Activated T-helper 2 cell treated with anti-CD3 and anti-CD28 coated beads, Interferon-gamma antibody, Interleukin-2, Interleukin-4, amounts not matched to agents 10 μg/mL and 5 μg/mL and 100 μg/mL, durations not matched to agents 14 hours and 24 hours and 36 hours (primary cell): ENCODE results near the gene PTPRN2. TPM values are rescaled to one million over a fixed set of nuclear protein-coding genes. Genes with fewer than 3 reads are reported as not detected.

Experiments used
- DNase-seq: peaks from one replicate; pipeline ENCODE4 v3.0.0; 2021; ENCODE audit warnings: low spot score
- H3K27ac Mint-ChIP-seq: one replicate; pipeline ENCODE4 v1.8.0; 2021; ENCODE audit warnings: mixed read lengths
- H3K27me3 Mint-ChIP-seq: one replicate; pipeline ENCODE4 v1.8.0; 2021; ENCODE audit warnings: low read depth, mixed read lengths
- H3K36me3 Mint-ChIP-seq: one replicate; pipeline ENCODE4 v1.8.0; 2021; ENCODE audit warnings: low read depth, mixed read lengths
- H3K4me1 Mint-ChIP-seq: one replicate; pipeline ENCODE4 v1.8.0; 2021; ENCODE audit warnings: low read depth, mixed read lengths
- H3K4me3 Mint-ChIP-seq: one replicate; pipeline ENCODE4 v1.8.0; 2021; ENCODE audit warnings: low read depth, mild to moderate bottlenecking, moderate library complexity, mixed read lengths
- H3K9me3 Mint-ChIP-seq: one replicate; pipeline ENCODE4 v1.8.0; 2021; ENCODE audit warnings: mixed read lengths
- intact Hi-C: fragments of 100-400 bp; cut with micrococcal nuclease; formaldehyde crosslinking; loops from one replicate; pipeline ENCODE4 v1.15.1; 2023
- total RNA-seq: library from RNA; stranded (reverse); gene quantifications from 2 replicates; pipeline ENCODE4 v1.2.3, GENCODE V29; 2022

Gene PTPRN2
- total RNA-seq, 1 donor from 2014 or later: 1.3 TPM

DNA sequence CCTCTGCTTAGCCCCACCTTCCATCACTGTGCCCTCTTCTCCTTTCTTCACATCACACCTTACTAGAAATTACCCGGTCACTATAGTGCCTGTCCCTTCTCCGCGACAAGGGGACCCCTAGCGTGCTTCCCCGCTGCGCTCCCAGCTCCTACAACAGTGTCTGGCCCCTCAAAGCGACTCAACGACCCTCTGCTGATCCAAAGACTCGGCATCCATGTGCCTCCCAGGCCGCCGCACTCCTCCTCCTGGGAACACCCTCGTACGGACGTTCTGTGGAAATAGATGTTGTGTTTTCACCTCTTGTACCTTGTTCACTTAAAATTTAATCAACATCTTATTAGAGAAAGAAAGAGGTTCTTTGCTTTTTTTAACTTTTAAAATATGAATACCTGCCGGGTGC, 787.3 kb downstream of the PTPRN2 start:
- Mint-ChIP-seq H3K4me3 (no peak overlapping the region), H3K36me3 (no peaks in the 10 kb centered on the region), H3K4me1 (no peaks in the 10 kb centered on the region), H3K9me3 (no peaks in the 10 kb centered on the region), H3K27ac (no peak overlapping the region), H3K27me3 (no peaks in the 10 kb centered on the region)
- no peak for DNase-seq
- intact Hi-C loops: no loop called here

DNA sequence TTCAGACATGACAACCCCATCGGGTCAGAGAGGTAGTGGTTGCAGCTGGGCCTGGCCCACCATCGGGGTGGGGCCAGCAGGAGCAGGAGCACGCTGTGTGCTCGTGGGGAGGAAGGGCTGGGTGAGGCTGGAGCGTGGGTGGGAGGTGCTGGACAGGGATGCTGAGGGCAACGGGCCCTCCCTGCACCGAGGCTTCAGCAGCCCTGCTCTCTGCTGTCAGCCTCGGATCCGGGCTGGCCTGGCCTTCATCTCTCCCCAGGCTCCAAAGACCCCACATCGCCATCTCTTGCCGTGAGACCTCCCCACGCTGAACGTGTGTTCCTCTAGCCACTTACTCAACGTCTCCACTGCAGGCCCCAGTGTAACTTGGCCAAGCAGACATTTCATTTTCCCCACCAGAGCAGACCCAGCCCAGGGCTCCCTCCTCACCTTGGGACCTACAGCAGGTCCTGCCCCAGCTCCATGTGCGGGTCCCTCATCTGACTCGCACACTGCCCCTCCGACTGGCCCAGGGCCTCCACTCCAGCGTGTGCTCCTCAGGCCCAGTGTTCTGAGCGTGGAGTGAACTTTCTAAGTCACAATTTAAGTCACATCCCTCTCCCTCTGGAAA, 788.4 kb downstream of the PTPRN2 start:
- Mint-ChIP-seq H3K4me3 (no peak overlapping the region), H3K9me3 (no peaks in the 10 kb centered on the region), H3K36me3 (no peaks in the 10 kb centered on the region), H3K4me1 (no peaks in the 10 kb centered on the region), H3K27me3 (no peaks in the 10 kb centered on the region), H3K27ac (no peak overlapping the region)
- DNase-seq: no peak
- intact Hi-C loops: no loop called here

DNA sequence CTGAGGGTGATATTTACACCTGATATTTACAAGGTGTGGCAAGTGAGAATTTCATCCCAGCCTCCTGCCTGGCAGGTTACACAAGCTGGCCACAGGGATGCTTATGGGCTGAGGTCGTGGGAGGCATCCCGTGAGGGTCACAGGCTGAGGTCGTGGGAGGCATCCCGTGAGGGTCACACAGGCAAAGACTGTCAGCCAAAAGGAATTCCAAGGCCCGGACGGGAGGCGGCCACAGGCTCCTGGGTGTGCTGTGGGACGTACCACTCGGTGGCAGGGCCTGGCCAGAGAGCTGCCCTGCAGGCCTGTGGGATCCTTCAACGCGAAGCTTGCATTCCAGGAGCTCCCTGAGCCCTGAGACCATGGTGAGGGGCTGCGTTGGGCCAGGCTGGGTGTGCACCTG, 790.3 kb downstream of the PTPRN2 start:
- DNase-seq: no peak

GRCh38 chr7:157796846-157797245, 790.8 kb downstream of the PTPRN2 start:
- Mint-ChIP-seq H3K4me1 (no peaks in the 10 kb centered on the region), H3K9me3 (no peaks in the 10 kb centered on the region), H3K36me3 (no peaks in the 10 kb centered on the region), H3K27me3 (no peaks in the 10 kb centered on the region), H3K27ac (no peak overlapping the region), H3K4me3 (no peak overlapping the region)
- intact Hi-C loops: no loop called here
- no peak for DNase-seq

More for the DNA sequence above, 790.3 kb downstream of the PTPRN2 start:
- no peaks in the 10 kb centered on the region for H3K9me3 Mint-ChIP-seq
- intact Hi-C loops: no loop called here
- no peaks in the 10 kb centered on the region for H3K27me3 Mint-ChIP-seq
- H3K4me3 Mint-ChIP-seq: no peak overlapping the region
- no peaks in the 10 kb centered on the region for H3K4me1 Mint-ChIP-seq
- no peak overlapping the region for H3K27ac Mint-ChIP-seq
- H3K36me3 Mint-ChIP-seq: no peaks in the 10 kb centered on the region

- H3K4me3 Mint-ChIP-seq: no peak overlapping the region
- no peaks in the 10 kb centered on the region for H3K36me3 Mint-ChIP-seq
- intact Hi-C loops: no loop called here
- no peak for DNase-seq
- H3K9me3 Mint-ChIP-seq: no peaks in the 10 kb centered on the region
- H3K27ac Mint-ChIP-seq: no peak overlapping the region
- no peaks in the 10 kb centered on the region for H3K27me3 Mint-ChIP-seq
- no peaks in the 10 kb centered on the region for H3K4me1 Mint-ChIP-seq
Measured at GRCh38 chr7:157795643-157796042, 792.0 kb downstream of the PTPRN2 start.

DNA sequence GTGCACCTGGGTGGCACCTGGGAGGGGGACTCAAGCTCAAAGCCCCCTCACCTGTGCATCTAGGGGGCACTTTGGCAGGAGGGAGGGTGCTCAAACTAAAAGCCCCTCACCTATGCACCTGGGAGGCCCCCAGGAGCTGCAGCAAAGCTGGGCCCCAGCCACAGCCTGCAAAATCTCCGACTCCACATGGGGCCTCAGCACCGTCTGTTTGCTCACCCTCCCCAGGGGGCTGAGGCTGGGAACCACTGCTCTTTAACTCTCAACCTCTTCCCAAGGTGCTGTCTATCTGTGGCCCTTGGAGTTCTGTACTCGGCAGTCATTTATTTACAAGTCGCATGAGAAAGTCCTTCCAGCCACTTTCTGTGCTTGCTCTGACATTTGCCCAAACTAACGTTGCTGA, 792.4 kb downstream of the PTPRN2 start:
- Mint-ChIP-seq H3K4me1 (no peaks in the 10 kb centered on the region), H3K4me3 (no peak overlapping the region), H3K36me3 (no peaks in the 10 kb centered on the region), H3K9me3 (no peaks in the 10 kb centered on the region), H3K27ac (no peak overlapping the region), H3K27me3 (no peaks in the 10 kb centered on the region)
- intact Hi-C loops: no loop called here
- no peak for DNase-seq

DNA sequence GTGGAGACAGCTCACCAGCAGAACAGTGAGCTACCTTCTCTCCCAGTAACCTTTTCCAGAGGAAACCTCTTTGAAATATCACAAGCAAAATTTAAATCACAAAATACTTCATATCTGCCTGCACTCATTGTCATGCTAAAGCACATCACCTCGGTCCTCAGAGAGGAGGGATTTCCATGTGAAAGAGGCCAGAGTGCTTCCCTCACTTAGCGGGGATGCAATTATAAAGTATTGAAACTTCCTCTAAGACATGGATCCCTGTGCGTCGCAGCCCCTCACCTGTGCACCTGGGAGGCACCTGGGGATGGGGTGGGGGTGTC, 792.9 kb downstream of the PTPRN2 start:
- Mint-ChIP-seq H3K4me3 (no peak overlapping the region), H3K4me1 (no peaks in the 10 kb centered on the region), H3K27me3 (no peaks in the 10 kb centered on the region), H3K36me3 (no peaks in the 10 kb centered on the region), H3K27ac (no peak overlapping the region), H3K9me3 (no peaks in the 10 kb centered on the region)
- no peak for DNase-seq
- intact Hi-C loops: no loop called here

GRCh38 chr7:157793973-157794745, 793.5 kb downstream of the PTPRN2 start:
- no peak overlapping the region for H3K4me3 Mint-ChIP-seq
- no peaks in the 10 kb centered on the region for H3K9me3 Mint-ChIP-seq
- no peaks in the 10 kb centered on the region for H3K36me3 Mint-ChIP-seq
- DNase-seq: no peak
- H3K27ac Mint-ChIP-seq: no peak overlapping the region
- H3K4me1 Mint-ChIP-seq: no peaks in the 10 kb centered on the region
- intact Hi-C loops: no loop called here
- H3K27me3 Mint-ChIP-seq: no peaks in the 10 kb centered on the region

- Mint-ChIP-seq H3K4me3 (no peak overlapping the region), H3K9me3 (no peaks in the 10 kb centered on the region), H3K27ac (no peak overlapping the region), H3K27me3 (no peaks in the 10 kb centered on the region), H3K36me3 (no peaks in the 10 kb centered on the region), H3K4me1 (no peaks in the 10 kb centered on the region)
- DNase-seq: no peak
- intact Hi-C loops: no loop called here
Measured at GRCh38 chr7:157793087-157793353, 794.6 kb downstream of the PTPRN2 start.

- intact Hi-C loops: no loop called here
- H3K27ac Mint-ChIP-seq: no peak overlapping the region
- H3K4me1 Mint-ChIP-seq: no peaks in the 10 kb centered on the region
- no peak for DNase-seq
- no peaks in the 10 kb centered on the region for H3K27me3 Mint-ChIP-seq
- no peaks in the 10 kb centered on the region for H3K9me3 Mint-ChIP-seq
- no peaks in the 10 kb centered on the region for H3K36me3 Mint-ChIP-seq
- H3K4me3 Mint-ChIP-seq: no peak overlapping the region
Measured at GRCh38 chr7:157792241-157793086, 795.2 kb downstream of the PTPRN2 start.

- Mint-ChIP-seq H3K4me3 (no peak overlapping the region), H3K4me1 (no peaks in the 10 kb centered on the region), H3K9me3 (no peaks in the 10 kb centered on the region), H3K36me3 (no peaks in the 10 kb centered on the region), H3K27me3 (no peaks in the 10 kb centered on the region), H3K27ac (no peak overlapping the region)
- no peak for DNase-seq
- intact Hi-C loops: no loop called here
Measured at GRCh38 chr7:157791666-157792065, 796.0 kb downstream of the PTPRN2 start.

DNA sequence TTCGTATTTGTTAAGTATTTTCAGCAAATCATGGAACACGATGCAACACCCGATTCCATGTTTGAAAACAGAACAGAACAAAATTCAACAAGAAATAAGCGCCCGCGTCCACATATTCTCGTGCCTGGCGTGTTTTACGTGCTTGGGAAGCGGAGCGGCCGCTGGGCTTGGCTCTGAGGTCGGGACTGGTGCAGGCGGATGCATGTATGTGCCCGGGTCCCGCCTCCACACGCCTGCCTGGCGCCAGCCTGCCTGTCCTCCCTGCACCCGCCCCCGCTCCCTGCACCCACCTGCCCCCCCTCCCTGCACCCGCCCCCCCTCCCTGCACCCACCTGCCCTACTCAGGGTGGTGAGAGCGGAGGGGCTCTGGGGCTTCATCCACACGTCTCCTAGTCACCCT, 796.4 kb downstream of the PTPRN2 start:
- H3K4me1 Mint-ChIP-seq: no peaks in the 10 kb centered on the region
- H3K36me3 Mint-ChIP-seq: no peaks in the 10 kb centered on the region
- no peak overlapping the region for H3K27ac Mint-ChIP-seq
- no peak overlapping the region for H3K4me3 Mint-ChIP-seq
- H3K9me3 Mint-ChIP-seq: no peaks in the 10 kb centered on the region
- no peak for DNase-seq
- intact Hi-C loops: no loop called here
- H3K27me3 Mint-ChIP-seq: no peaks in the 10 kb centered on the region

- Mint-ChIP-seq H3K4me1 (no peaks in the 10 kb centered on the region), H3K27me3 (no peaks in the 10 kb centered on the region), H3K36me3 (no peaks in the 10 kb centered on the region), H3K9me3 (no peaks in the 10 kb centered on the region), H3K4me3 (no peak overlapping the region), H3K27ac (no peak overlapping the region)
- intact Hi-C loops: no loop called here
- DNase-seq: no peak
Measured at GRCh38 chr7:157789942-157790341, 797.7 kb downstream of the PTPRN2 start.
